Neural progenitor cell (in vitro differentiated cells): ENCODE data around the gene EMB.

Source experiments
- EZH2 ChIP-seq: fragments of 200-600 bp; sonication (generic); IDR thresholded peaks from 2 replicates; pipeline ENCODE4 v1.6.1; 2017; ENCODE audit warnings: antibody characterized with exemption, mild to moderate bottlenecking, moderate library complexity
- EZH2phosphoT487 ChIP-seq: fragments of 200-600 bp; sonication (generic); IDR thresholded peaks from 2 replicates; pipeline ENCODE4 v1.6.1; 2017; ENCODE audit warnings: antibody characterized with exemption
- TF ChIP-seq, protein P1 (sequence below): fragments of 200-600 bp; sonication (generic); IDR thresholded peaks from 2 replicates; pipeline ENCODE4 v1.5.1; 2017; ENCODE audit warnings: antibody characterized with exemption, mild to moderate bottlenecking

DNA sequence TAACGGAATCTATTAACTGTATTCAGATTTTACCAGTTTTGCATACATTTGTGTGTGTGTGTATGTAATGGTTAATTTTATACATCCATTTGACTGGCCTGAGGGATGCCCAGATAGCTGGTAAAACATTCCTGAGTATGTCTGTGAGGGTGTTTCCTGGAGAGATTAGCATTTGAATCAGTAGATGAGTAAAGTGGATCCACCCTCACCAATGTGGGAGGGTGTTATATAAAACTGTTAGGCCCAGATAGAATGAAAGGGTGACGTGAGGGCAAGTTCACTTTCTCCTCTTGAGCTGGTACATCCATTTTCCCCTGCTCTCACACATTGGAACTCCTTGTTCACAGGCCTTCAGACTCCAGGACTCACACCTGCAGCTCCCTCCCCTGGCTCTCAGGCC lies 88.7 kb downstream of the EMB start:
- TF ChIP-seq, protein P1, sequence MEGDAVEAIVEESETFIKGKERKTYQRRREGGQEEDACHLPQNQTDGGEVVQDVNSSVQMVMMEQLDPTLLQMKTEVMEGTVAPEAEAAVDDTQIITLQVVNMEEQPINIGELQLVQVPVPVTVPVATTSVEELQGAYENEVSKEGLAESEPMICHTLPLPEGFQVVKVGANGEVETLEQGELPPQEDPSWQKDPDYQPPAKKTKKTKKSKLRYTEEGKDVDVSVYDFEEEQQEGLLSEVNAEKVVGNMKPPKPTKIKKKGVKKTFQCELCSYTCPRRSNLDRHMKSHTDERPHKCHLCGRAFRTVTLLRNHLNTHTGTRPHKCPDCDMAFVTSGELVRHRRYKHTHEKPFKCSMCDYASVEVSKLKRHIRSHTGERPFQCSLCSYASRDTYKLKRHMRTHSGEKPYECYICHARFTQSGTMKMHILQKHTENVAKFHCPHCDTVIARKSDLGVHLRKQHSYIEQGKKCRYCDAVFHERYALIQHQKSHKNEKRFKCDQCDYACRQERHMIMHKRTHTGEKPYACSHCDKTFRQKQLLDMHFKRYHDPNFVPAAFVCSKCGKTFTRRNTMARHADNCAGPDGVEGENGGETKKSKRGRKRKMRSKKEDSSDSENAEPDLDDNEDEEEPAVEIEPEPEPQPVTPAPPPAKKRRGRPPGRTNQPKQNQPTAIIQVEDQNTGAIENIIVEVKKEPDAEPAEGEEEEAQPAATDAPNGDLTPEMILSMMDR = no peak
- TF ChIP-seq EZH2 (no peak), EZH2phosphoT487 (no peak)
